NCI-H1105 (cell line): ENCODE measurements around the gene LGALS3.

Experiments used
- DNase-seq: peaks from one replicate; lab custom pipeline; 2025; lab: John Stamatoyannopoulos, UW

LGALS3 gene

DNA sequence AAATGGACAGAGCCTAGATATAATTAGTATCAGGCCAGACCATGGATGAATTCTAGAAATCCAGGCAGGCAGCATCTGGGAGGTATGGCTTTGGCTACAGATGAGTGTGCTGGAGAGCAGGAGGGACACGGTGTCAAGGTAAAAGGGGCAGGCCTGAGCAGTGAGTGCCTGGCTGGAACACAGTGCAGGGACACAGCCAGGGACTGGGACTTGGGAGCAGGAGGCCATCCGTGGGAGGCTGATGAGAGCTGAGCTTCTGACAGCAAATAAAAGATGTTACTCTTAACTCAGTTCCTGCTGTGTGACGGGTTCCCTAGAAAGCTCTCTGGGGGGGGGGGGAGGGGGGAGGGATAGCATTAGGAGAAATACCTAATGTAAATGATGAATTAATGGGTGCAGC lies 13.6 kb upstream of the LGALS3 start:
- DNase-seq: no peak

DNA sequence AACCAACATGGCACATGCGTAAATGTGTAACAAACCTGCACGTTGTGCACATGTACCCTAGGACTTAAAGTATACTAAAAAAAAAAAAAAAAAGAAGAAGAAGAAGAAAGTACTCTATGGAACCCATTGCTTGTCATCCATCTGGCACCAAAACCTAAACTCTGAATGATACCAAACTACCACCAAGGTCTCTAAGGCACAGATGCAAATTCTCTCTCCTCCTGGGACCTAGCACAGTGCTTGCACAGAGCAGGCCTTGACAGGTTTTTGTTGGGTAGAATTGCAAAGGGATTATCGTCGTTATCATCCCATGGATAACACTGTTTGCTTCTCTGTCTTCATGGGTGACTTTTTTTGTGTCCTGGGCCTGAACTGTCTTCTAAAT lies 13.2 kb upstream of the LGALS3 start:
- DNase-seq: no peak

DNA sequence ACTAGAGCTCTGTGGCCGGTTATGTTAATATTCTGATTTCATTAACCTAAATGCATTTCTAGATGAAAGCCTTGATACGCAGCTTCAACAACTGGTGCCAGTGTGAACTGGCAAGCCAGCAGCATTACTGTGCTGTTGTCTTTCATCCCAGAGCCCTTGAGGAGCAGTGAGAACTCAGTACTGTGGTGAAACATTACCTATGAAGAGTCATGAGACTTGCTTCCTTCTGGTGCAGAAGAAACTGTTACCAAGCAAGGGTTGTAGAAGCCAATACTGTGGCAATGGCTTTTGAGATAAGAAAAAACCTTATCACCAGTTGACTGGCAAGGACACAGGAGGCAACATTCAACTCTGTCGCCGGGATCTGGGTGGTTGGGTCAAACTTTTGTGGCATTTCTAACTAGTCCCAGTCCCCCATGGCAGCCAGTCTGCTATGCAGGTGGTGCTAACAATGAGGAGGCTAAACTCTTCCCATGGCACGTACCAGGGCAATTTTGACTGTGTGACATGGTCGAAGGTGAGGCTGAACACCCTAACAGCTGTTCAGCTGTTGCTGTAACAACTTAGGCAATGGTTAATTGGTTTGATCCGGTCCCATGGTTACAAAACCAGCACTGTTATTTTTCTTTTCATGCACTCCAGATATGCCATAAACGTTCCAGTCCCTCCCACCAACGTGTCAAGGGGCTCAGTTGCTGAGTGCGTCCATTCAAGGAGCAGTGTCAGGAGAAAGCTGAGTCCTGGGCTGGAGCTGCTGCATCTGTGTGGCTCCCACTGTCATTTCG lies 12.6 kb upstream of the LGALS3 start:
- DNase-seq: no peak

DNA sequence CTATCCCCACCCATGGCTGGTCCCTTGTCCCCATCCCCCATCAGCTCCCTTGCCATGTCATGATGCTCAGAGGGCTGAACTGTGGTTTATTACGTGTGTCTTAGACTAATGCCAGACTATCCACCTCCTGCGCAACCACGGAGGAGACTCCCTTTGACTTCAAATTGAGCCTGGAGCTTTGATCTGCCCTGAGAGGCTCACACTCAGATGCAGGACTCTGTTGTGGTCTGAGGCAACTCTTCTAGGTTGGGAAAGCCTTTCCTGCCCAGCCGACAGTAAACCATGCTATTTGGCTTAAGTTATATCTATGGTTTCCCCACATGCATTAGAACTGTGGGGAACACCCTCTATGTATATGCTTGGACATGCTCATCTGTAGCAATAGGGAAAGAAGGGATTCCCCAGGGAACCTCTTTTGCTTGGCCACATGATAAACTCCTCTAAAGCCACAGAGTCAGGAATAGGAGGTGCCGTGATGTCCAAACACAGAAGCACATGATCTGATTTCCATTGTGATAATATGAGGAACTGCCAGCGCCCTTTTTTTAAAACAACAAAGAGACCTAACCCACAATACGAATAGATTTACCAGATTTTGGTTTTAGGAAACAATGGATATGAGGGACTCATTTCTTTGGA lies 11.1 kb upstream of the LGALS3 start:
- no peak for DNase-seq

DNA sequence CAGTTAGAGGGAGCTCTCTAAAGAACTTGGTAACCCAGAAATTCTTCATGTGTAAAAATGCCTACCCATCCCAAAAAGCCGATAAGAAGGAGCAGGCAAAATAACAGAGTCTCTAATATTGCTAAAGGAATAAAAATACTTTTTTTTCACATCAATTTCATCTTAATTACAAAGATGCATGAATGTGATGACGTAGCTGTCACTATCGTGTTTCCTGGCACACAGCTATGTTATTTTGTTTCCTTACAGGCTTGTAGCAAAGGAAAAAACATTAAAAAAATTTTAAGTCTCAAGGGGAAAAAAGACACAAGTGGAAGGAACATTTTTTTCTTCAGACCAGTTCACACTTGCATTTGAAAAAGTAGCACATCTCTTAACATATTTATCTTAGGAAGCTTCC lies 10.3 kb upstream of the LGALS3 start:
- no peak for DNase-seq

DNA sequence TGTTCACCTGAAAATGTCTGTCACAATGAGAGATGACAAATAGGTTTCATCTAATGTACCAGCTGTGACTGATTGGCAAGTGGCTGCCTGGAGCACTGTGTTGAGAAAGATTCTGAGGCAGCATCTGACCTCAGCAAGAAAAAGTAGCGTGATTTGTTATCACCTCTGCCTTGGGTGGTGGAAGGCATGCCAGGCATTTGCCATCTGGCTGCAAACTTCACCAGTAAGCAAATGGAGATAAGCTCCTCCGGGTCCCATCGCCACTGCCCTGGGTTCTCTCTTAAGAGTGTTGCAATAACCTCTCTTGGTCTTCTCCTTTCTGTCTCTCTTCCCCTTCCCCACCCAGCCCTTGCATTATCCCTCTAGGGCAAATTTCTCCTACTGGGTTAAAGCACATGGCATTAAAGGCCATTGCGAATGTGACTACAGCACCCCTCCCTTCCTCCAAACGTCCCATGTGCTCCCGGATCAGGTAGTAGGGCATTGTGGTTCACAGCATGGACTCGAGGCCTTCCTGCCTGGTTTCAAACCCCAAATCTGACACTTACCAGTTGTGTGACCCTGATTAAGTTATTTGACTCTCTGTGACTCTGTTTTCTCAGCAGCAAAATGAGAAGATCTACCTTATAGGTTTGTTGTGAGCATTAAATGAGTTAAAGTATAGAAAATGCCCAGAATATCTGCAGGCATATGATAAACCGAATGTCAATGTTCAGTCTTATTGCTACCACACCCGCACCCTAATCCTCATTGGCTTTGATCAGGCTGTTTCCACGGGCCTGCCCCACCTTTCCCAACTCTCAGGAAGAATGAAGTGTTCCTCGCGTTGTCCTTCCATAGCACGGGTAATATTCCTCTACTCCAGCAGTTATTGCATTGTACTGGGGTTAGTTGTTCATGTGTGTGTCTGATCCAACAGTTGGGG lies 8.2 kb upstream of the LGALS3 start:
- no peak for DNase-seq

DNA sequence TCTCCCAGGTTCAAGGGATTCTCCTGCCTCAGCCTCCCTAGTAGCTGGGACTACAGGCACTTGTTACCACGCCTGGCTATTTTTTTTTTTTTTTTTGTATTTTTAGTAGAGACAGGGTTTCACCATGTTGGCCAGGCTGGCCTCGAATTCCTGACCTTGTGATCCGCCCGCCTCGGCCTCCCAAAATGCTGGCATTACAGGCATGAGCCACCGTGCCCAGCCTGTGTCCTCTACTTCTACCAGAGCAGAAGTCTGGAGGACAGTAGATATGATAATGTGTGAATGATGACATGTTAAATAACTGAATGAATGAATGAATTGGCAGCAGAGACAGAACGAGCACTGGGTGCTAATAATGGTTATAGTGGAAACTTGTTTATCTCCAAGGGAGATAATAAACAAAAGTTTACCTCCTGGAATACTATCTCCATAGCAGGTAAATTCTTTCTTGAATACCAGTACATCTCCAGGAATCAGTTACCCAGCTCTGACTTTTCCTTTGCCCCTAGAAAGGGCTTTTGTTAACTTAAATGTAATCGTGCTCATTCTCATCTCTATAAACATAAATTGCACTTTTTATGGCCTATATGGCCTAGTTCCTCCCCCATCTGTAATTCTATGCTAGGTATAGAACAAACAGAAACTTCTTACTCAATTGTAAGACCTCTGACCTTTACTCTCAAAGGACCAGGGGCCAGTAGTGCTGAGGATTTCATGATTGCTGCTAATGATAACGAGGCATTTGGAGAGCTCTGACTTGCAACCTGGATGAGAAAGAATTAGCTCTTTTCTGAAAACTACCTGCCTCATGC lies 7.2 kb upstream of the LGALS3 start:
- DNase-seq: no peak

DNA sequence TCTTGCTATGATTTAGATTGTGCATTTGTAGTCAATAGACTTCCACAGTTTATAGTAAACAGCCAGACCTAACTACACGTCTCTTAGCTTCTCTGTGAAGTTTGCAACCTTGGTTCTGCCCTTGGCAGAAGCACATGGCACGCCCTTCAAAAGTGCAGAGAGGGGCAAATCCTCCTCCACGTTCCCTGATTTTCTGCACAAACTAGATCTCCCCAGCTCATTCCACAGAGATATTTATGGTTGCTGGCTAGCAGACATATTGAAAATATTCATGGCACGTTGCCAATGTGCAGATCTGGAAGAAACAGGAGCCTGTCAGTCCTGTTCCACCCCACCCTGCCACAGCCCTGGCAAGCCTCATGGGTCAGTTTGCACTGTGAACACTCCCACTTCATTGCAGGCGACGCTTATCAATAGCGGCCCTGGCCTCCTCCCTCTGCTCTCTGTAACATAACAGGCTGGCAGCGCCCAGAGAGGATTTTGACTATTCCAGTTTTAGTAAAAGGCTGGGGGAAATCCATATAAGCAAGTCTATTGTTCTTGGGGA lies 6.5 kb upstream of the LGALS3 start:
- no peak for DNase-seq

DNA sequence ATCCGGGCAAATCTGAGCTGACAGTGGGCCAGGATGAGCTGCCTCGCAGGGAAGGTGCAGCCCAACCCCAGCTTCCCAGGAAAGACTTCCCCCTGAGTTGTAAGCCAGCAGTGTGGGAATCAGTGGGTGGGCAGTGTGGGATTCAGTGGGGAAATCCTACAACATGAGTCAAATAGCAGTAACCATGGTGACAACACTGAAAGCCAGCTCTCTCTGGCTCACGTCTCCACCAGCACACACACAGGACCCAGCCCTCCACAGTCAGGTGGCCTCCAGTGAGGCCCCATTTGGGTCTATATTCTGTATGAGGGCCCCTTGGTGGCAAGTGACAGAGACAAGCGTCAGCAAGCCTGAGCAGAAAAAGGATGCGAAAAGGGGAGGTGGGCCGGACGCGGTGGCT lies 6.0 kb upstream of the LGALS3 start:
- no peak for DNase-seq

DNA sequence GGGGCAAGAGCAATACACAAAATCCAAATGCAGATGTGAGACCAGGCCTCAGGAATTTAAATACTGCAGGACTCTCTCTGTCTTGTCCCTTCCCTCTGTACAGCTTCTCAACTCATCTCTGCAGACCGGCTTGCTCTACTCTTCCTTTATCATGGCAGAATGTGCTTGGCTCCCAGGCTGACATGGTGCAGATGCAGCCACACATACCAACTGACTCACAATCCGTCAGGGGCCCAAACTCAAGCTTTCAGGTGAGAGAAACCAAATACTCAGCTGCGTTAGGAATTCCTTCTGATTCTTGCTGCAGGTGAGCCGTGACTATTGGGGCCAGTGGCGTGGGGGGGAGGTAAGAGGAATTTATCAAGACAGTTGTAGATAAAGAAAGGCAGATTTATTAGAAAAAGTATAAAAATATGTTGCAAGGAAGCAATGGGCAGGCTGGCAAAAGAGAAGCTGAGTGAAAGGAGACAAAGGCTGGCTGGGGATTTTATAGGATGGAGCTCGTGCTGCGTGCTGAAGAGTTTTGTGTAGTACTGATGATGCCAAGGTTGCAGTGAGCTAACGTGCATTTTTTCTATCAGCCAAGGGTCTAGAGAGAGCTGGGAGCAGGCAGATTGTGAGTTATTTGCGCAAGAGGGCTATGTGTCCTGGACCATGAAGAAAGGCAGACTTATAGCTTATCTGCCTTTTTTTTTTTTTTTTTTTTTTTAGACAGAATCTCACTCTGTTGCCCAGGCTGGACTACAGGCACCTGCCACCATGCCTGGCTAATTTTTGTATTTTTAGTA lies 5.0 kb upstream of the LGALS3 start:
- no peak for DNase-seq

DNA sequence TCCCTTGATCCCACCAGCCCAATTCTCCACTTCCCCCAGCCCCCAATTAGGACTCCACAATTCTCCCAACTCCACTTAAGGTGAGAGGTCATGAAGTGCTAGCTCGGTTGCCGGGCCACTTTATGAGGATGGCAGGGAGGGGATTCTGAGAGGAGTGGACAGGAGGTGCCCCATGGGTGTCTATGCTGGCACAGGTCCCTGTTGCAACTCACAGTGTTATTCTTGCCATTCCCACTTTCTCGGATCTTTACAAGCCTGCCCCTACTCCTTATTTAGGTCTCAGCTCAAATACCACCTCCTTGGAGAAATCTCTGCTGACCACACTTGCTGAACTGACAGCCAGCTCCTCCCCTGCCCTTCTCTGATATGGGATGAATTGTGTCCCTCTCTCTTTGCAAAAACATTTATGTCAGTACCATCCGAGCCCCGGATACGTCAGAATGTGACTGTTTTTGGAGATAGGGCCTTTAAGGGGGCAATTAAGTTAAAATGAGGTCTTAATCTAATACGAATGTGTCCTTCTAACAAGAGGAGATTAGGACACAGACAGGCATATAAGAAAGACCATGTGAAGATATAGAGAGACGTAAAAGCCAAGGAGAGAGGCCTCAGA lies 4.2 kb upstream of the LGALS3 start:
- DNase-seq: no peak

DNA sequence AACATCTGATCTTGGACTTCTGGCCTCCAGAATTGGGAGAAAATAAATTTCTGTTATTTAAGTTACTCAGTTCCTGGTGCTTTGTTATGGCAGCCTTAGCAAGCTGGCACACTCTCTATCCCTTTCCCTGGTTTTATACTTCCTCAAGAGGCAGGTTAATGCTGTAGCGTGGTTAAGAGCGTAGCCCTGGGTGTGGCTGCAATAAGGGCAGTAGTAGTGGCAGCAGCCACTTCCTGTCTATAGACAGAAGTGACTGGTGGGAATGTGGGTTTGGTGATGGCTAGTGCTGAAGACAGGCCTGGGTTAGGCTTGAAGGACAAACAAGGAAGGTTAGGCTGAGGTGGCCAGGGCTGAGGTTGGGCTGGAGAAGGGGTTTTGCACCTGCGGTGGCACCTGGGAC lies 3.6 kb upstream of the LGALS3 start:
- DNase-seq: no peak

DNA sequence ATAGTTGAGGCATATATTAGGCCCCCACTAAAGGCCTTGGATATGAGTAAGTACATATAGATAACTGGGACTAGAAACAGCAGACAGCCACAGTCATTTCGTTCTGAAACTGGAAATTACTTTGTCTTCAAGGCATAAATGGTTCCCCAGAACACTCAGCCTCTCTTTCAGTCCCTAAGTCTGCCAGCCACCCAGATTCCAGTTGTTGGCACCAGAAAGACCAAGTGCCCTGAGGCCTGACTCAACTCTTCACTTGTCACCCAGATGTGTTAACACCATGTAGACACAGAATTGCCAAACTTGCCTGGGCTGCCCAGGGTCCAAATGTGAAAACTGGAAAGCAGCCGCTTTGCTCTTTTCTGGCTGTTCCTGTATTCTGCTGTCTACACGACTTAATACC lies 3.0 kb upstream of the LGALS3 start:
- DNase-seq: no peak

DNA sequence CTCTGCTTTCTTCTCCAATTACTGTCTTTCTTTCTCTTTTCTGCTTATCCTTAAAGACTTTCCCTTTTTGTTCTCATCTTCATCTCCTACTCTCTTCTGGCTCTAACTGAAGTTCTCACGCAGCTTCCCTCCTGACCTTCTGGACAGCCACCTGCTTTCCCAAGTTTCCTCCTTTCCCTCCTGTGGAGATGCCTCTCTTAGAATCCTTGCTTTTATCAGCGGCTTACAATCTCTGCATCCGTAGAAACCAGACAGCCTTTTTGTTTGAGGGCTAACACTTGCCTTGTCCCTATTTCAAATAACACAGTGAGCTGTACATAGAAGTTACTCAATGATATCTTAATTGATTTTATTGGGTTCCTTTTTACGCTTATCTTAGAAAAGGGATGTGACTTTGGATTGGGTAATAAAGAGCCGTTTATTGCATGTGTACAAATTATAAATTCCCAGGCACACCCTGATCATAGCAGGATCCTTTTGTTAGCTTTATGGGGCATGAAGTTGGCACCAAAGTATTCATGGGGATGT lies 2.1 kb upstream of the LGALS3 start:
- DNase-seq: no peak

DNA sequence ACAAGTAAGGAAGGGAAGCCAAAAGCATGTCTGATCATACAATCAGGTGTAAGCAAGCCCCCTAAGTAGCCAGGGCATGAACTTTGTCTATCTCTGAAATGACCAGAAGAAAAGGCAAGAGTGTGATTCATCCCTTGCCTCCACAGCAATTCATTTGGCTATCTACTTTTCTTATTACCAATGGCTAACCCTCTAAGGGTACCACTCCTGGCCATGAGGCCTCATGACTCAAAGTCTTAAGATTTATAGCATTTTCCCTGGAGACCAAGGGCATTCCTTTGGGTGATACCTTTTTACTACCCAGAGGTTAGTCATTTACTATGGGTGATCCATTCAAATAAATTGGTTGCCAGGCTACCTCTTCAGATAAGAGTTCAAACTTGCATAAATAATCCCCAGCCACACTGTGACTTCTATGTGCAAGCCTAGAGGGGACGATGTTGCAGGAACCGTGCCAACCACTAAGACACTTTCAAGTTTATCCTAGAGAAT lies 1.5 kb upstream of the LGALS3 start:
- no peak for DNase-seq

DNA sequence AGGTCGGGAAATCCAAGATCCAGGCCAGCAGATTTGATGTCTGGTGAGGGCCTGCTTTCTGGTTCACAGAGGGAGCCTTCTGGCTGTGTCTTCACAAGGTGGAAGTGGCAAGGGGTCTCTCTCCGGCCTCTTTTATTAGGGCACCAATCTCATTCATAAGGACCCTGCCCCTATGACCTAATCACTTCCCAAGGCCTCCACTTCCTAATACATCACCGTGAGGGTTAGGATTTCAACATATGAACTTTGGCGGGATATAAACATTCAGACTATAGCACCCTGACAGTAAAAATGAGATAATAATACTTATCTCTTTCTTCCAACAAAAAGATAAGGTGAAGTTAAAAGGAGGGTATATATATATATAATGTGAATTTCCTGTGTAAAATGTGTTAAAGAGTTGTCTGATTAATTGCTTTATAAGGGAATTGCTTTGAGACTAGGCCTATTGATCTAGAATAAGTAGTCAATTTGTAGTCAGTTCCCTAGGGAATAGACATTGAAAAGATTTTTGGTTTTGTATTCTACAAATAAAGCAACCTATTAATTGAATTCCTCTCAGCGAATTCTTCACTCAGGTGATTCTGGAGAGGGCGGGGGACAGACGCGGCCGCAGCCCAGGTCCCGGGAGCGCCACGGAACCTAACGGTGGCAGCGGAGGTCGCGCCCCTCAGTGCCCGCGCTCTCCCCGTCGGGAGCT lies 516 bp upstream of the LGALS3 start:
- DNase-seq: no peak

DNA sequence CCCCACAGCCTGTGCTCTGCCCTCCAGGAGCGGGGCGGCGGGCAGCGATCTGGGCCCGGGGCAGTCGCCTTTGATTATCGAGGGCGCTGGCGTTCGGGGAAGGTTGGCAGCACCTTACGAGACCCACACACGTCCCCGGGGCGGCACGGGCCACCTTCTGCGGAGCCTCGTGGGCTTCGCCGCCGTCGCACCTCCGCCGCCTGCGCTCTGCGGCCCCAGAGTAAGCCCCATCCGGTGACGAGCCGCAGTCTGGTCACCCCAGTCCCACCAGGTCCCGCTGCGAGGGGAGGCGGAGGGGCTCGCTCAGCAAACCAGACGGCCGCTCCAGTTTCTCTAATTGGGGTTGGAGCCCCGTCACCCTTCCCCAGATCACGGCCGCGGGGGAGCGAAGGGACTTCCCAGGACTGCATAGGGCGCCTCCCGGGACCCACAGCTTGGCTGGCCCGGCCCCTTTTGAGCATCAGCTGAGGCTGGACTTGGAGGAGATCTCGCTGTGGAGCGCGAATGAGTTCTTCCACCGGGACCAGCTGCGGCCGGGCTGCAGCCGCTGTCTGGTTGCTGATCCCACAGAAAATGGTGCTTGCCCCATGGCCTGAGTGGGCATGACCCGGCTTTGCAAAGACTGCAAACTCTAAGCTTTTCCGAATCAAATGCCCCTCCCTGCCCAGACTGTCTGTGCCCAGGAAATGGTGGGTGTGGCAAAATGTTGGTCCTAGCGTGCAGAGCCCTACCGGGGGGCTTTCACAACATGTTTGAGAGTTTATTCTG lies 560 bp downstream of the LGALS3 start:
- DNase-seq: no peak

DNA sequence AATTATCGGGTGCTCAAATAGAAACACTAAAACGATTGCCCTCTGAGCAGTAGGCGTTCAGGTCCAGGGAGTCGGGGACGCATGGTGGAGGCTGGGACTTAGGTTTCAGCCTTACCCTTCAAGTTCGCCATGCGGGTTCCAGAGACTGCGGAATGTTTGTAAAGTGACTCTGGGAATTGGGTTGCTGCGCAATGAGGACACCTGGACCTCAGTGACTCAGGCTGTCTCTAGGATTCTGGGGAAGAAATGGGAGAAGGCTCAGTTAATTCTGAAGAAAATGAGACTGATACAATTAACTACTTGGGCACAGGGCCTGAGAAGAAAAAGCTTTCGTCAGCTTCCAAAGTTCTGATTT lies 1.1 kb downstream of the LGALS3 start:
- DNase-seq: no peak
